PC-9 (cell line): ENCODE measurements around the gene DOCK2. TPM values are rescaled to one million over a fixed set of nuclear protein-coding genes. Genes with fewer than 3 reads are reported as not detected.

Experiments used
- BruUV-seq: library from RNA; stranded (reverse); fragments of 400-500 nt; replicated peaks from 2 replicates; lab custom pipeline; 2021; lab: Mats Ljungman, UMichigan
- CTCF ChIA-PET: fragments of 300-600 bp; sonication (Branson Sonifier 250); formaldehyde crosslinking; loops from one replicate; lab custom pipeline; 2022; ENCODE audit warnings: antibody characterized with exemption; lab: Charles Lee
- POLR2A ChIA-PET: fragments of 300-600 bp; sonication (Branson Sonifier 250); formaldehyde crosslinking; loops from one replicate; lab custom pipeline; 2022; ENCODE audit warnings: antibody characterized with exemption; ENCODE audit not compliant: unreplicated experiment; lab: Charles Lee
- DNase-seq, 2 experiments: peaks; one replicate each; pipeline versions ENCODE4 v3.0.0 to v3.0.0-alpha.2; 2015 to 2022; ENCODE audit warnings: mixed read lengths in 1 of 2
- H2AFZ ChIP-seq: fragments of 200-600 bp; sonication (generic); 2 replicates; pipeline ENCODE4 v1.8.1; 2017; ENCODE audit warnings: antibody characterized with exemption
- H3F3A ChIP-seq: fragments of 200-600 bp; sonication (generic); 2 replicates; pipeline ENCODE4 v1.8.1; 2017; ENCODE audit warnings: antibody characterized with exemption, mild to moderate bottlenecking, low read depth; ENCODE audit not compliant: insufficient read depth
- H3K27ac ChIP-seq: fragments of 200-600 bp; sonication (generic); 2 replicates; pipeline ENCODE4 v1.6.1; 2016; ENCODE audit warnings: mixed run types
- H3K27me3 ChIP-seq: fragments of 200-600 bp; sonication (generic); 2 replicates; pipeline ENCODE4 v1.6.1; 2016; ENCODE audit warnings: low read depth, mixed run types; ENCODE audit not compliant: insufficient read depth
- H3K36me3 ChIP-seq: fragments of 200-600 bp; sonication (generic); 2 replicates; pipeline ENCODE4 v1.6.1; 2016; ENCODE audit warnings: low read depth, mixed run types
- H3K4me1 ChIP-seq: fragments of 200-600 bp; sonication (generic); replicated peaks from 2 replicates; pipeline ENCODE4 v1.6.1; 2016; ENCODE audit warnings: mixed run types; ENCODE audit not compliant: insufficient read depth
- H3K4me2 ChIP-seq: fragments of 200-600 bp; sonication (generic); 2 replicates; pipeline ENCODE4 v1.6.1; 2017; ENCODE audit warnings: mixed run types
- H3K4me3 ChIP-seq: fragments of 200-600 bp; sonication (generic); 2 replicates; pipeline ENCODE4 v1.6.1; 2016; ENCODE audit warnings: mixed run types
- H3K79me2 ChIP-seq: fragments of 200-600 bp; sonication (generic); 2 replicates; pipeline ENCODE4 v1.6.1; 2017; ENCODE audit warnings: low read depth, mixed run types
- H3K9me2 ChIP-seq: fragments of 200-600 bp; sonication (generic); 2 replicates; pipeline ENCODE4 v1.8.1; 2017; ENCODE audit warnings: mild to moderate bottlenecking; ENCODE audit not compliant: insufficient read depth
- H3K9me3 ChIP-seq: fragments of 200-600 bp; sonication (generic); 2 replicates; pipeline ENCODE4 v1.8.1; 2016; ENCODE audit warnings: low read depth; ENCODE audit not compliant: insufficient read depth
- H4K20me1 ChIP-seq: fragments of 200-600 bp; sonication (generic); 2 replicates; pipeline ENCODE4 v1.8.1; 2017; ENCODE audit not compliant: insufficient read depth
- CTCF ChIP-seq: fragments of 200-600 bp; sonication (generic); conservative IDR thresholded peaks from 2 replicates; pipeline ENCODE4 v1.6.1; 2017; ENCODE audit warnings: mixed run types, antibody characterized with exemption, mild to moderate bottlenecking, moderate library complexity
- EZH2 ChIP-seq: fragments of 200-600 bp; sonication (generic); IDR thresholded peaks from 2 replicates; pipeline ENCODE4 v1.8.0; 2017; ENCODE audit warnings: antibody characterized with exemption, low read depth
- intact Hi-C: fragments of 100-400 bp; cut with micrococcal nuclease; formaldehyde crosslinking; loops from one replicate; pipeline ENCODE4 v1.10.0; 2022; ENCODE audit not compliant: unreplicated experiment
- total RNA-seq: library from RNA; stranded (reverse); gene quantifications from 2 replicates; pipeline ENCODE4 v1.2.3, GENCODE V29; 2021

DOCK2 gene
- total RNA-seq, 1 experiment from 2014 or later, result 0.41 TPM

- intact Hi-C loops, result no loop called here
- Histone ChIP-seq H3K27ac (no peak overlapping the region), H3K9me3 (no peaks in the 10 kb centered on the region), H2AFZ (no peak overlapping the region), H3K4me1 (no peaks in the 10 kb centered on the region), H3K4me2 (no peak overlapping the region), H3F3A (no peaks in the 10 kb centered on the region), H3K27me3 (no peaks in the 10 kb centered on the region), H4K20me1 (no peaks in the 10 kb centered on the region), H3K9me2 (no peaks in the 10 kb centered on the region), H3K36me3 (no peaks in the 10 kb centered on the region), H3K79me2 (no peaks in the 10 kb centered on the region), H3K4me3 (no peak overlapping the region)
- no peak for DNase-seq
- TF ChIP-seq CTCF (no peak), EZH2 (no peak)
- no TSS peak for BruUV-seq
- ChIA-PET POLR2A (no interaction called here), CTCF (no interaction called here)
Observed at GRCh38 chr5:169651526-169651925, 14.5 kb downstream of the DOCK2 start.

- Histone ChIP-seq H3K9me2 (no peaks in the 10 kb centered on the region), H3K27ac (no peak overlapping the region), H3K4me2 (no peak overlapping the region), H3K4me3 (no peak overlapping the region), H3K79me2 (no peaks in the 10 kb centered on the region), H3K27me3 (no peaks in the 10 kb centered on the region), H3F3A (no peaks in the 10 kb centered on the region), H3K9me3 (no peaks in the 10 kb centered on the region), H3K4me1 (no peaks in the 10 kb centered on the region), H2AFZ (no peak overlapping the region), H4K20me1 (no peaks in the 10 kb centered on the region), H3K36me3 (no peaks in the 10 kb centered on the region)
- intact Hi-C loops, result no loop called here
- ChIA-PET CTCF (no interaction called here), POLR2A (no interaction called here)
- TF ChIP-seq EZH2 (no peak), CTCF (no peak)
- no peak for DNase-seq
- BruUV-seq, result no TSS peak
Observed at GRCh38 chr5:169652057-169652456, 15.0 kb downstream of the DOCK2 start.

DNA sequence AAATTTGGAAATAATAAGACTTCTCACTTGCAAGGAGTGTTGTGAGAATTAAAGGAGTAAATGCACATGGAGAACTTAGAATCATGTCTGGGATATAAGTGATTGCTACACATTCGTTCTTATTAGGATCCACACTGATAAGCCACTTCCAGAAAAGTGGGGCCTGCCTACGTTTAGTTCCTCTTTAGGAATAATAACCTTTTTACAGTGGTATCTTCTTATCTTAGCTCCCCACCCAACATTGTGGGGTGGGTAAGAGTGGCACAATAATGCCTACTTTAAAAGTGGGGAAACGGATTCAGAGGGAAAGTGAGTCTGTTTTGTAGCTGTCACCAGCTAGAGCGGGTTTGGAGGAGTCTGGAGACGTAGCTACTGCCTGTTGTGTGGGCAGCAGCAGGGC, 16.0 kb downstream of the DOCK2 start:
- no peaks in the 10 kb centered on the region for H3F3A ChIP-seq

More for the DNA sequence above, 16.0 kb downstream of the DOCK2 start:
- Histone ChIP-seq H3K36me3 (no peaks in the 10 kb centered on the region), H3K79me2 (no peaks in the 10 kb centered on the region), H3K9me2 (no peaks in the 10 kb centered on the region), H4K20me1 (no peaks in the 10 kb centered on the region), H3K27ac (no peak overlapping the region), H3K4me3 (no peak overlapping the region), H3K9me3 (no peaks in the 10 kb centered on the region), H3K27me3 (no peaks in the 10 kb centered on the region), H3K4me1 (no peaks in the 10 kb centered on the region), H2AFZ (no peak overlapping the region), H3K4me2 (no peak overlapping the region)
- no TSS peak for BruUV-seq
- TF ChIP-seq EZH2 (no peak), CTCF (no peak)
- no peak for DNase-seq
- POLR2A ChIA-PET, result no interaction called here
- intact Hi-C loops, result no loop called here
- CTCF ChIA-PET, result no interaction called here
